ENCODE results near the gene MCTP1.

- TF ChIP-seq NONO (IDR thresholded peaks at IDR 0.05; ENCODE audit: low read depth in 2 of 2, low read length in 1 of 2) (no peak), HES1 (IDR thresholded peaks at IDR 0.05; ENCODE audit: low read depth) (no peak), ZBTB9 (CRISPR knock-in tag; IDR thresholded peaks at IDR 0.05) (no peak), EZH2 (IDR thresholded peaks at IDR 0.05; ENCODE audit: borderline replicate concordance, low read depth, low read length) (no peak), ZNF263 (CRISPR knock-in tag; IDR thresholded peaks at IDR 0.05; ENCODE audit: borderline replicate concordance) (no peak), TEAD2 (tag; IDR thresholded peaks at IDR 0.05) (no peak), ELF4 (CRISPR knock-in tag; IDR thresholded peaks at IDR 0.05) (no peak), ZNF274 (IDR thresholded peaks at IDR 0.05; ENCODE audit: borderline replicate concordance, low read depth, low read length) (no peak), CTCF (IDR thresholded peaks at IDR 0.05 in 2 of 3, conservative IDR thresholded peaks at IDR 0.05 in 1 of 3; ENCODE audit: insufficient read depth in 2 of 3, low read depth in 1 of 3, low read length in 3 of 3) (no peak), IRF1 (CRISPR knock-in tag; IDR thresholded peaks at IDR 0.05; ENCODE audit: borderline replicate concordance) (no peak), REST (IDR thresholded peaks at IDR 0.05; ENCODE audit: borderline replicate concordance) (no peak), REST (CRISPR knock-in tag; IDR thresholded peaks at IDR 0.05; ENCODE audit: low read depth) (no peak), FOXK2 (conservative IDR thresholded peaks at IDR 0.05 in 1 of 2, IDR thresholded peaks at IDR 0.05 in 1 of 2; ENCODE audit: low read depth in 2 of 2) (no peak)
Measured at GRCh38 chr5:94815313-94816039, 469.4 kb downstream of the MCTP1 start.
